Stomach (tissue), 4 donors: ENCODE results near the gene SOX6.

ENCODE experiments used
- CTCF ChIP-seq, 7 experiments: fragments of 450-650 bp in 4 of 7; fragments of 200-600 bp in 3 of 7; sonication (generic) in 3 of 7; IDR thresholded peaks; one replicate each; pipeline ENCODE4 v1.5.1; 2016 to 2019; ENCODE audit warnings: antibody characterized with exemption in 7 of 7, control low read depth in 2 of 7, mild to moderate bottlenecking in 1 of 7
- EP300 ChIP-seq: sonication (generic); formaldehyde crosslinking; IDR thresholded peaks from one replicate; pipeline ENCODE4 v1.6.1; 2017; ENCODE audit warnings: antibody characterized with exemption

- TF ChIP-seq EP300 (no peak), CTCF (IDR thresholded peaks at IDR 0.05) (no peak)
Measured at GRCh38 chr11:16049611-16050010, 306.7 kb downstream of the SOX6 start.
